GM23338 (cell line): ENCODE results near the gene PPP2R5C. TPM values are rescaled to one million over a fixed set of nuclear protein-coding genes. Genes with fewer than 3 reads are reported as not detected.

Experiments
- ATAC-seq: fragments of 200-7000 bp; cut with Tn5 transposase; 3 replicates; pipeline ENCODE4 v1.9.1; 2020
- DNase-seq: peaks from one replicate; pipeline ENCODE4 v3.0.0-alpha.2; 2015; ENCODE audit warnings: low spot score
- H2AFZ ChIP-seq: fragments of 200-600 bp; sonication (generic); 2 replicates; pipeline ENCODE4 v1.8.0; 2016; ENCODE audit warnings: antibody characterized with exemption, mild to moderate bottlenecking, moderate library complexity
- H3F3A ChIP-seq: fragments of 200-600 bp; sonication (generic); replicated peaks from 2 replicates; pipeline ENCODE4 v1.8.0; 2017; ENCODE audit warnings: antibody characterized with exemption, mixed run types, low read depth
- H3K27ac ChIP-seq: fragments of 200-600 bp; sonication (generic); 2 replicates; pipeline ENCODE4 v1.6.1; 2016; ENCODE audit warnings: low read depth
- H3K27me3 ChIP-seq: fragments of 200-600 bp; sonication (generic); 2 replicates; pipeline ENCODE4 v1.8.0; 2016; ENCODE audit warnings: mild to moderate bottlenecking, mixed run types, moderate library complexity; ENCODE audit not compliant: insufficient read depth
- H3K36me3 ChIP-seq: fragments of 200-600 bp; sonication (generic); 2 replicates; pipeline ENCODE4 v1.8.0; 2016; ENCODE audit warnings: mild to moderate bottlenecking; ENCODE audit not compliant: insufficient read depth
- H3K4me1 ChIP-seq: fragments of 200-600 bp; sonication (generic); 2 replicates; pipeline ENCODE4 v1.8.0; 2016; ENCODE audit warnings: mild to moderate bottlenecking, moderate library complexity; ENCODE audit not compliant: insufficient read depth
- H3K4me2 ChIP-seq: fragments of 200-600 bp; sonication (generic); 2 replicates; pipeline ENCODE4 v1.7.1; 2017; ENCODE audit warnings: mixed run types
- H3K4me3 ChIP-seq: fragments of 200-600 bp; sonication (generic); 2 replicates; pipeline ENCODE4 v1.6.1; 2016; ENCODE audit warnings: mixed run types
- H3K79me2 ChIP-seq: fragments of 200-600 bp; sonication (generic); replicated peaks from 2 replicates; pipeline ENCODE4 v1.8.0; 2017; ENCODE audit warnings: mild to moderate bottlenecking; ENCODE audit not compliant: insufficient read depth
- H3K9me2 ChIP-seq: fragments of 200-600 bp; sonication (generic); 2 replicates; pipeline ENCODE4 v1.8.0; 2017; ENCODE audit not compliant: insufficient read depth
- H4K20me1 ChIP-seq: fragments of 200-600 bp; sonication (generic); replicated peaks from 2 replicates; pipeline ENCODE4 v1.8.0; 2017; ENCODE audit warnings: mild to moderate bottlenecking; ENCODE audit not compliant: insufficient read depth
- H3K27ac Mint-ChIP-seq: 2 replicates; pipeline ENCODE4 v1.8.0; 2020; ENCODE audit warnings: inconsistent platforms, mild to moderate bottlenecking, moderate library complexity, mixed read lengths
- H3K27me3 Mint-ChIP-seq: 3 replicates; pipeline ENCODE4 v1.8.0; 2022; ENCODE audit warnings: low read depth, mild to moderate bottlenecking, moderate library complexity, mixed read lengths, inconsistent platforms; ENCODE audit not compliant: insufficient read depth, poor library complexity
- H3K36me3 Mint-ChIP-seq: 3 replicates; pipeline ENCODE4 v1.8.0; 2021; ENCODE audit warnings: low read depth, mild to moderate bottlenecking, inconsistent platforms, moderate library complexity, mixed read lengths
- H3K4me1 Mint-ChIP-seq: 3 replicates; pipeline ENCODE4 v1.8.0; 2020; ENCODE audit warnings: mild to moderate bottlenecking, inconsistent platforms, mixed read lengths
- H3K4me3 Mint-ChIP-seq: 3 replicates; pipeline ENCODE4 v1.8.0; 2021; ENCODE audit warnings: moderate library complexity, mild to moderate bottlenecking, inconsistent platforms, mixed read lengths
- H3K9me3 Mint-ChIP-seq: 3 replicates; pipeline ENCODE4 v1.8.0; 2020; ENCODE audit warnings: moderate library complexity, mild to moderate bottlenecking, inconsistent platforms, mixed read lengths
- CREB1 ChIP-seq: fragments of 250-450 bp; sonication (Bioruptor Pico); IDR thresholded peaks from 2 replicates; pipeline ENCODE4 v1.5.0; 2020; ENCODE audit warnings: low read depth, mild to moderate bottlenecking, moderate library complexity
- EZH2 ChIP-seq: fragments of 200-600 bp; sonication (generic); IDR thresholded peaks from one replicate; pipeline ENCODE4 v1.8.0; 2017; ENCODE audit warnings: antibody characterized with exemption, mild to moderate bottlenecking, low read depth; ENCODE audit not compliant: unreplicated experiment
- EZH2phosphoT487 ChIP-seq: fragments of 200-600 bp; sonication (generic); IDR thresholded peaks from one replicate; pipeline ENCODE4 v1.8.1; 2018; ENCODE audit warnings: antibody characterized with exemption; ENCODE audit not compliant: unreplicated experiment
- JUNB ChIP-seq: IDR thresholded peaks from one replicate; pipeline ENCODE4 v1.6.1; 2016; ENCODE audit warnings: antibody characterized with exemption; ENCODE audit not compliant: unreplicated experiment
- NANOG ChIP-seq: IDR thresholded peaks from 2 replicates; pipeline ENCODE4 v1.6.1; 2016; ENCODE audit warnings: antibody characterized with exemption, borderline replicate concordance
- POLR2AphosphoS5 ChIP-seq: IDR thresholded peaks from 2 replicates; pipeline ENCODE4 v1.6.1; 2016; ENCODE audit warnings: antibody characterized with exemption, low read depth
- STAT1 ChIP-seq: IDR thresholded peaks from one replicate; pipeline ENCODE4 v1.6.1; 2016; ENCODE audit warnings: antibody characterized with exemption; ENCODE audit not compliant: unreplicated experiment
- ZNF114 ChIP-seq: fragments of 250-450 bp; sonication (Bioruptor Pico); IDR thresholded peaks from 2 replicates; pipeline ENCODE4 v1.5.0; 2020; ENCODE audit warnings: mild to moderate bottlenecking, moderate library complexity
- ZNF331 ChIP-seq: fragments of 250-450 bp; sonication (Bioruptor Pico); IDR thresholded peaks from 2 replicates; pipeline ENCODE4 v1.5.0; 2020; ENCODE audit warnings: low read depth, mild to moderate bottlenecking, moderate library complexity
- polyA plus RNA-seq: library from polyadenylated mRNA; unstranded; fragments of >200 nt; fragmentation: Nextera tagmentation; extraction: Ambion mirVana; gene quantifications from 2 replicates; pipeline ENCODE4 v1.2.1, GENCODE V29; 2016
- total RNA-seq: library from RNA; depleted of rRNA; stranded (reverse); fragments of >200 nt; shearing (Covaris generic); gene quantifications from 2 replicates; pipeline ENCODE4 v1.2.3, GENCODE V29; 2014
- TF ChIP-seq, protein P1 (sequence below): IDR thresholded peaks from one replicate; pipeline ENCODE4 v1.6.1; 2018; ENCODE audit warnings: antibody characterized with exemption; ENCODE audit not compliant: unreplicated experiment
- TF ChIP-seq, protein P2 (sequence below): IDR thresholded peaks from 2 replicates; pipeline ENCODE4 v1.6.1; 2016; ENCODE audit warnings: antibody characterized with exemption
- TF ChIP-seq, protein P3 (sequence below), 2 experiments: fragments of 200-600 bp in 1 of 2; sonication (generic) in 1 of 2; conservative IDR thresholded peaks; 2 replicates each; pipeline versions ENCODE4 v1.5.1 to v1.6.1; 2016 to 2017; ENCODE audit warnings: antibody characterized with exemption in 2 of 2, low read depth in 2 of 2, mild to moderate bottlenecking in 2 of 2, moderate library complexity in 1 of 2
- TF ChIP-seq, protein P4 (sequence below): fragments of 250-450 bp; sonication (Bioruptor Pico); IDR thresholded peaks from 2 replicates; pipeline ENCODE4 v1.5.0; 2020; ENCODE audit warnings: mild to moderate bottlenecking, moderate library complexity

The PPP2R5C gene
- total and polyA plus RNA-seq, 2 experiments from 2014 or later, result 75.4 to 79.7 TPM

DNA sequence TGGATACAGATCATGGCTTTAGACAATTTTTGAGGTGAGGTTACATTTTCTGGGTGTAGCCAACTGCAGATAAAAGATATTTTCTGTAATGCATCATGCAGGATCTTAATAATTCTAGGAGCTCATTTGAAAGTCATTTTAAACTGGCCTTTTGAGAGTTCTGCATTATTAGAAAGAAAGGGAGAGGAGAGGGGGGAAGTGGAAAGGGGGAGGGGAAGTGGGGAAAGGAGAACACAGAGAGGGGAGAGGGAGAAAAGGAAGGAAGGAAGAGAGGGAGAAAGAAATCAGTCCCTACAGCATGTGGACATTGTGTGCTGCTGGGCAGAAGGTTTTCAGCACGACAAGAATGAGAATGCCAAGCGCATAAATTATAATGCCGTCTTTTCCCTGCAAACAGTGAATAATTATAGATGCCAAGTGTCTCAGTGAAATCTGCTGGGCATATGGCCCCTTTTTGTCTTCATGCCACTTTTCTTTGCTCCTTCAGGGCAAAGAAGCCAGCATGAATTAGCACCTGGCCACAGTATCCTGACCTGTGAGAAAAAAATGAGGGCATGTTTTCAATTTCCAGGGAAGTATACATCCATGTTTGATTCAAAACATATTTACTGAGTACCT, 22.7 kb upstream of the PPP2R5C start:
- H3K27ac ChIP-seq, result no peak overlapping the region
- H3K4me1 ChIP-seq, result no peaks in the 10 kb centered on the region
- no peaks in the 10 kb centered on the region for H3K36me3 ChIP-seq
- DNase-seq, result no peak
- peaks cover 39% of the 10 kb centered on the region for H3K9me3 Mint-ChIP-seq
- no peaks in the 10 kb centered on the region; the same call in 2 of the 3 replicates for H3K4me1 Mint-ChIP-seq
- H3K27me3 ChIP-seq, result no peaks in the 10 kb centered on the region
- H3K36me3 Mint-ChIP-seq, result peaks cover 17% of the 10 kb centered on the region; the same call in 2 of the 3 replicates
- H3K27me3 Mint-ChIP-seq, result peaks cover 5% of the 10 kb centered on the region
- H3K4me3 Mint-ChIP-seq, result no peak overlapping the region
- H3F3A ChIP-seq, result no peaks in the 10 kb centered on the region
- no peaks in the 10 kb centered on the region for H4K20me1 ChIP-seq
- ATAC-seq, result no peak
- H3K4me2 ChIP-seq, result no peak overlapping the region
- H3K4me3 ChIP-seq, result no peak overlapping the region
- H3K27ac Mint-ChIP-seq, result no peak overlapping the region
- TF ChIP-seq, protein P1, sequence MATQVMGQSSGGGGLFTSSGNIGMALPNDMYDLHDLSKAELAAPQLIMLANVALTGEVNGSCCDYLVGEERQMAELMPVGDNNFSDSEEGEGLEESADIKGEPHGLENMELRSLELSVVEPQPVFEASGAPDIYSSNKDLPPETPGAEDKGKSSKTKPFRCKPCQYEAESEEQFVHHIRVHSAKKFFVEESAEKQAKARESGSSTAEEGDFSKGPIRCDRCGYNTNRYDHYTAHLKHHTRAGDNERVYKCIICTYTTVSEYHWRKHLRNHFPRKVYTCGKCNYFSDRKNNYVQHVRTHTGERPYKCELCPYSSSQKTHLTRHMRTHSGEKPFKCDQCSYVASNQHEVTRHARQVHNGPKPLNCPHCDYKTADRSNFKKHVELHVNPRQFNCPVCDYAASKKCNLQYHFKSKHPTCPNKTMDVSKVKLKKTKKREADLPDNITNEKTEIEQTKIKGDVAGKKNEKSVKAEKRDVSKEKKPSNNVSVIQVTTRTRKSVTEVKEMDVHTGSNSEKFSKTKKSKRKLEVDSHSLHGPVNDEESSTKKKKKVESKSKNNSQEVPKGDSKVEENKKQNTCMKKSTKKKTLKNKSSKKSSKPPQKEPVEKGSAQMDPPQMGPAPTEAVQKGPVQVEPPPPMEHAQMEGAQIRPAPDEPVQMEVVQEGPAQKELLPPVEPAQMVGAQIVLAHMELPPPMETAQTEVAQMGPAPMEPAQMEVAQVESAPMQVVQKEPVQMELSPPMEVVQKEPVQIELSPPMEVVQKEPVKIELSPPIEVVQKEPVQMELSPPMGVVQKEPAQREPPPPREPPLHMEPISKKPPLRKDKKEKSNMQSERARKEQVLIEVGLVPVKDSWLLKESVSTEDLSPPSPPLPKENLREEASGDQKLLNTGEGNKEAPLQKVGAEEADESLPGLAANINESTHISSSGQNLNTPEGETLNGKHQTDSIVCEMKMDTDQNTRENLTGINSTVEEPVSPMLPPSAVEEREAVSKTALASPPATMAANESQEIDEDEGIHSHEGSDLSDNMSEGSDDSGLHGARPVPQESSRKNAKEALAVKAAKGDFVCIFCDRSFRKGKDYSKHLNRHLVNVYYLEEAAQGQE, result no peak
- TF ChIP-seq JUNB, result no peak
- TF ChIP-seq ZNF114, result no peak
- no peak for TF ChIP-seq POLR2AphosphoS5
- no peak for TF ChIP-seq CREB1 (CRISPR knock-in tag)
- TF ChIP-seq STAT1, result no peak
- no peak for TF ChIP-seq ZNF331
- TF ChIP-seq EZH2, result no peak
- no peak for TF ChIP-seq NANOG
- TF ChIP-seq, protein P2, sequence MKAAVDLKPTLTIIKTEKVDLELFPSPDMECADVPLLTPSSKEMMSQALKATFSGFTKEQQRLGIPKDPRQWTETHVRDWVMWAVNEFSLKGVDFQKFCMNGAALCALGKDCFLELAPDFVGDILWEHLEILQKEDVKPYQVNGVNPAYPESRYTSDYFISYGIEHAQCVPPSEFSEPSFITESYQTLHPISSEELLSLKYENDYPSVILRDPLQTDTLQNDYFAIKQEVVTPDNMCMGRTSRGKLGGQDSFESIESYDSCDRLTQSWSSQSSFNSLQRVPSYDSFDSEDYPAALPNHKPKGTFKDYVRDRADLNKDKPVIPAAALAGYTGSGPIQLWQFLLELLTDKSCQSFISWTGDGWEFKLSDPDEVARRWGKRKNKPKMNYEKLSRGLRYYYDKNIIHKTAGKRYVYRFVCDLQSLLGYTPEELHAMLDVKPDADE, result no peak
- TF ChIP-seq EZH2phosphoT487, result no peak
- TF ChIP-seq, protein P3, sequence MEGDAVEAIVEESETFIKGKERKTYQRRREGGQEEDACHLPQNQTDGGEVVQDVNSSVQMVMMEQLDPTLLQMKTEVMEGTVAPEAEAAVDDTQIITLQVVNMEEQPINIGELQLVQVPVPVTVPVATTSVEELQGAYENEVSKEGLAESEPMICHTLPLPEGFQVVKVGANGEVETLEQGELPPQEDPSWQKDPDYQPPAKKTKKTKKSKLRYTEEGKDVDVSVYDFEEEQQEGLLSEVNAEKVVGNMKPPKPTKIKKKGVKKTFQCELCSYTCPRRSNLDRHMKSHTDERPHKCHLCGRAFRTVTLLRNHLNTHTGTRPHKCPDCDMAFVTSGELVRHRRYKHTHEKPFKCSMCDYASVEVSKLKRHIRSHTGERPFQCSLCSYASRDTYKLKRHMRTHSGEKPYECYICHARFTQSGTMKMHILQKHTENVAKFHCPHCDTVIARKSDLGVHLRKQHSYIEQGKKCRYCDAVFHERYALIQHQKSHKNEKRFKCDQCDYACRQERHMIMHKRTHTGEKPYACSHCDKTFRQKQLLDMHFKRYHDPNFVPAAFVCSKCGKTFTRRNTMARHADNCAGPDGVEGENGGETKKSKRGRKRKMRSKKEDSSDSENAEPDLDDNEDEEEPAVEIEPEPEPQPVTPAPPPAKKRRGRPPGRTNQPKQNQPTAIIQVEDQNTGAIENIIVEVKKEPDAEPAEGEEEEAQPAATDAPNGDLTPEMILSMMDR (conservative IDR thresholded peaks at IDR 0.05; ENCODE audit: low read depth in 2 of 2), result no peak
- TF ChIP-seq, protein P4, sequence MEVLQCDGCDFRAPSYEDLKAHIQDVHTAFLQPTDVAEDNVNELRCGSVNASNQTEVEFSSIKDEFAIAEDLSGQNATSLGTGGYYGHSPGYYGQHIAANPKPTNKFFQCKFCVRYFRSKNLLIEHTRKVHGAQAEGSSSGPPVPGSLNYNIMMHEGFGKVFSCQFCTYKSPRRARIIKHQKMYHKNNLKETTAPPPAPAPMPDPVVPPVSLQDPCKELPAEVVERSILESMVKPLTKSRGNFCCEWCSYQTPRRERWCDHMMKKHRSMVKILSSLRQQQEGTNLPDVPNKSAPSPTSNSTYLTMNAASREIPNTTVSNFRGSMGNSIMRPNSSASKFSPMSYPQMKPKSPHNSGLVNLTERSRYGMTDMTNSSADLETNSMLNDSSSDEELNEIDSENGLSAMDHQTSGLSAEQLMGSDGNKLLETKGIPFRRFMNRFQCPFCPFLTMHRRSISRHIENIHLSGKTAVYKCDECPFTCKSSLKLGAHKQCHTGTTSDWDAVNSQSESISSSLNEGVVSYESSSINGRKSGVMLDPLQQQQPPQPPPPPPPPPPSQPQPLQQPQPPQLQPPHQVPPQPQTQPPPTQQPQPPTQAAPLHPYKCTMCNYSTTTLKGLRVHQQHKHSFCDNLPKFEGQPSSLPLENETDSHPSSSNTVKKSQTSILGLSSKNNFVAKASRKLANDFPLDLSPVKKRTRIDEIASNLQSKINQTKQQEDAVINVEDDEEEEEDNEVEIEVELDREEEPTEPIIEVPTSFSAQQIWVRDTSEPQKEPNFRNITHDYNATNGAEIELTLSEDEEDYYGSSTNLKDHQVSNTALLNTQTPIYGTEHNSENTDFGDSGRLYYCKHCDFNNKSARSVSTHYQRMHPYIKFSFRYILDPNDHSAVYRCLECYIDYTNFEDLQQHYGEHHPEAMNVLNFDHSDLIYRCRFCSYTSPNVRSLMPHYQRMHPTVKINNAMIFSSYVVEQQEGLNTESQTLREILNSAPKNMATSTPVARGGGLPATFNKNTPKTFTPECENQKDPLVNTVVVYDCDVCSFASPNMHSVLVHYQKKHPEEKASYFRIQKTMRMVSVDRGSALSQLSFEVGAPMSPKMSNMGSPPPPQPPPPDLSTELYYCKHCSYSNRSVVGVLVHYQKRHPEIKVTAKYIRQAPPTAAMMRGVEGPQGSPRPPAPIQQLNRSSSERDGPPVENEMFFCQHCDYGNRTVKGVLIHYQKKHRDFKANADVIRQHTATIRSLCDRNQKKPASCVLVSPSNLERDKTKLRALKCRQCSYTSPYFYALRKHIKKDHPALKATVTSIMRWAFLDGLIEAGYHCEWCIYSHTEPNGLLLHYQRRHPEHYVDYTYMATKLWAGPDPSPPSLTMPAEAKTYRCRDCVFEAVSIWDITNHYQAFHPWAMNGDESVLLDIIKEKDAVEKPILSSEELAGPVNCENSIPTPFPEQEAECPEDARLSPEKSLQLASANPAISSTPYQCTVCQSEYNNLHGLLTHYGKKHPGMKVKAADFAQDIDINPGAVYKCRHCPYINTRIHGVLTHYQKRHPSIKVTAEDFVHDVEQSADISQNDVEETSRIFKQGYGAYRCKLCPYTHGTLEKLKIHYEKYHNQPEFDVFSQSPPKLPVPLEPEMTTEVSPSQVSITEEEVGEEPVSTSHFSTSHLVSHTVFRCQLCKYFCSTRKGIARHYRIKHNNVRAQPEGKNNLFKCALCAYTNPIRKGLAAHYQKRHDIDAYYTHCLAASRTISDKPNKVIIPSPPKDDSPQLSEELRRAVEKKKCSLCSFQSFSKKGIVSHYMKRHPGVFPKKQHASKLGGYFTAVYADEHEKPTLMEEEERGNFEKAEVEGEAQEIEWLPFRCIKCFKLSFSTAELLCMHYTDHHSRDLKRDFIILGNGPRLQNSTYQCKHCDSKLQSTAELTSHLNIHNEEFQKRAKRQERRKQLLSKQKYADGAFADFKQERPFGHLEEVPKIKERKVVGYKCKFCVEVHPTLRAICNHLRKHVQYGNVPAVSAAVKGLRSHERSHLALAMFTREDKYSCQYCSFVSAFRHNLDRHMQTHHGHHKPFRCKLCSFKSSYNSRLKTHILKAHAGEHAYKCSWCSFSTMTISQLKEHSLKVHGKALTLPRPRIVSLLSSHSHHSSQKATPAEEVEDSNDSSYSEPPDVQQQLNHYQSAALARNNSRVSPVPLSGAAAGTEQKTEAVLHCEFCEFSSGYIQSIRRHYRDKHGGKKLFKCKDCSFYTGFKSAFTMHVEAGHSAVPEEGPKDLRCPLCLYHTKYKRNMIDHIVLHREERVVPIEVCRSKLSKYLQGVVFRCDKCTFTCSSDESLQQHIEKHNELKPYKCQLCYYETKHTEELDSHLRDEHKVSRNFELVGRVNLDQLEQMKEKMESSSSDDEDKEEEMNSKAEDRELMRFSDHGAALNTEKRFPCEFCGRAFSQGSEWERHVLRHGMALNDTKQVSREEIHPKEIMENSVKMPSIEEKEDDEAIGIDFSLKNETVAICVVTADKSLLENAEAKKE (CRISPR knock-in tag), result no peak
- no peak overlapping the region for H2AFZ ChIP-seq
- H3K79me2 ChIP-seq, result no peaks in the 10 kb centered on the region
- H3K9me2 ChIP-seq, result no peaks in the 10 kb centered on the region
